COLO829 (cell line): Measurements from ENCODE around the gene AK9.

Experiments used
- DNase-seq: peaks from one replicate; pipeline ENCODE4 v3.0.0; 2012; ENCODE audit warnings: low spot score

AK9 gene

GRCh38 chr6:109456710-109457561, 234.1 kb downstream of the AK9 start:
- no peak for DNase-seq

GRCh38 chr6:109456111-109456583, 234.9 kb downstream of the AK9 start:
- DNase-seq, result no peak

- DNase-seq, result no peak
Observed at GRCh38 chr6:109455437-109456110, 235.4 kb downstream of the AK9 start, which contains the start of gene MICAL1. Gene MICAL1, minus strand, starts transcription at chr6:109455772. Its CDS starts 1,576 bp downstream, at chr6:109454196.

GRCh38 chr6:109454496-109455436, 236.2 kb downstream of the AK9 start:
- no peak for DNase-seq

GRCh38 chr6:109453594-109454495, 237.2 kb downstream of the AK9 start:
- DNase-seq, result no peak

- no peak for DNase-seq
Observed at GRCh38 chr6:109453156-109453555, 237.8 kb downstream of the AK9 start.

- DNase-seq, result no peak
Observed at GRCh38 chr6:109452181-109452580, 238.8 kb downstream of the AK9 start.

- DNase-seq, result no peak
Observed at GRCh38 chr6:109451376-109451775, 239.6 kb downstream of the AK9 start.

GRCh38 chr6:109450801-109451200, 240.2 kb downstream of the AK9 start:
- no peak for DNase-seq

GRCh38 chr6:109449795-109450673, 241.0 kb downstream of the AK9 start:
- no peak for DNase-seq

GRCh38 chr6:109449064-109449794, 241.8 kb downstream of the AK9 start:
- DNase-seq, result no peak

GRCh38 chr6:109448615-109449014, 242.4 kb downstream of the AK9 start:
- DNase-seq, result no peak

- no peak for DNase-seq
Observed at GRCh38 chr6:109447878-109448555, 243.0 kb downstream of the AK9 start.

GRCh38 chr6:109447087-109447486, 243.9 kb downstream of the AK9 start:
- no peak for DNase-seq

GRCh38 chr6:109446541-109446940, 244.5 kb downstream of the AK9 start:
- no peak for DNase-seq

- DNase-seq, result no peak
Observed at GRCh38 chr6:109446072-109446471, 244.9 kb downstream of the AK9 start.

- DNase-seq, result no peak
Observed at GRCh38 chr6:109445382-109445781, 245.6 kb downstream of the AK9 start.

GRCh38 chr6:109443425-109443950, 247.5 kb downstream of the AK9 start:
- DNase-seq, result no peak
